ENCODE measurements around the gene SLC27A2. TPM values are rescaled to one million over a fixed set of nuclear protein-coding genes. Genes with fewer than 3 reads are reported as not detected.

SLC27A2 gene
- total RNA-seq (2014; rRNA removed; shearing (Covaris generic)): 0.34 TPM in 2 replicates

DNA sequence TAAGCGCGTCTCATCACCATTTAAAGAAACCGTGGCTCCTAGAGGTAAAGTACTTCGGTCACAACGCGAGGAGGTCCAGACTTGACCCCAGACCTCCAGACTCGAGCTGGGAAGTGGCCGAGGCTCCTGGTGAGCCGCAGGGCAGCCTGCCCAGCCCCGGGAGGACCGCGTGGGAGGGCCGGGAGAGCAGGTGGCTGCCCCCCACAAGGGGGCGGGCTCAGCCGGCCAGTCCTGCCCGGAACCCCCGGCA lies at the start of gene SLC27A2:
Gene SLC27A2 (plus strand): TSS at position 228 of the 250 bp plus-strand sequence. CDS start 232 bp downstream, outside the sequence.

DNA sequence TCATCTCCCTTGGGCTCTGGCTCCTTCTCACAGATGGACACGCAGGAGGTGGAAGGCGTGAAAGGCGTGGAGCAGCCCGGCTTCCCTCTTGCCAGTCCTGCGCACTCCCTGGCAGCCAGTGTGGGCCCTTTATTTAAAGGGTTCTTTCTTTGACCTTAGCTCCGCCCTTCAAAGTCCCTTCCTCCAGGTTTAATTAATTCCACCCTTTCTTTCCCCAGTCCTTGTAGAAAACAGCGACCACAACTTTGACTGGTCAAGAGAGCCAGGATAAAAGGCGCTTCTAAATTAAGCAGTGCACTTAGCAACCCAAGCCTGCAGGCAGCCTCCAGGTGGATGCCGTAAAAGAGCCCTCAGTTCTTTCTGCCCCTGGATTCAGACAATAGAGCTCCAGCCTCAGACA lies 83.6 kb downstream of the SLC27A2 start, which contains the start of gene HDC:
Gene HDC (minus strand): TSS at position 107 of the 400 bp plus-strand sequence. CDS start 103 bp downstream, at position 4.

Small RNA genes within 50 kb of the gene (small RNA-seq; reads per million reads assigned to genes)
- not detected for gene RF00019

Other genes with a start within 250 kb of the SLC27A2 start
- 0.04 and 0.58 TPM in 2 replicates for gene ATP8B4, start 63.0 kb upstream of the SLC27A2 start, total RNA-seq (2014; rRNA removed; shearing (Covaris generic))
- gene HDC, start 83.5 kb downstream of the SLC27A2 start, total RNA-seq (2014; rRNA removed; shearing (Covaris generic)): not detected in 2 replicates
- gene GABPB1, start 173.0 kb downstream of the SLC27A2 start, total RNA-seq (2014; rRNA removed; shearing (Covaris generic)): 44.9 and 46.4 TPM in 2 replicates
- 37.9 and 38.8 TPM in 2 replicates for gene USP8, start 242.2 kb downstream of the SLC27A2 start, total RNA-seq (2014; rRNA removed; shearing (Covaris generic))

All from A375 (cell line).